ENCODE measurements around the gene PTRH2. TPM values are rescaled to one million over a fixed set of nuclear protein-coding genes. Genes with fewer than 3 reads are reported as not detected.

PTRH2 gene
- total RNA-seq, 1 experiment from 2014 or later: 40.8 TPM

- Mint-ChIP-seq H3K27ac (peak overlapping the region; percentile 98 to 99 (median 99)), H3K36me3 (ENCODE audit: insufficient read depth in 1 of 3, low read depth in 3 of 3) (peaks cover 12 to 24% (median 15%) of the 10 kb centered on the region in 3 experiments), H3K9me3 (no peaks in the 10 kb centered on the region), H3K27me3 (ENCODE audit: low read depth) (no peaks in the 10 kb centered on the region; the same call in 1 of the 2 replicates), H3K4me1 (peaks cover 24 to 26% of the 10 kb centered on the region in 2 experiments), H3K4me3 (peak overlapping the region; percentile 97 to 98)
- Histone ChIP-seq H3K27ac (ENCODE audit: insufficient read length, low read depth, low read length) (peak overlapping the region; percentile 22), H3K27me3 (ENCODE audit: insufficient read depth, low read length) (no peaks in the 10 kb centered on the region), H4K20me1 (ENCODE audit: control insufficient read depth, insufficient read depth, insufficient read length) (no peaks in the 10 kb centered on the region), H4K91ac (ENCODE audit: insufficient read length, low read depth, low read length) (no peak overlapping the region), H3K18ac (ENCODE audit: insufficient read length, low read depth, low read length) (no peak overlapping the region), H2AFZ (ENCODE audit: low read length) (peak overlapping the region; percentile 35), H3K9ac (ENCODE audit: extremely low read depth, insufficient read length, low read length) (peak overlapping the region; percentile 90), H2BK120ac (ENCODE audit: low read depth, low read length, poor library complexity, severe bottlenecking) (no peak overlapping the region), H3K79me2 (ENCODE audit: insufficient read depth, low read length) (peaks cover 41% of the 10 kb centered on the region), H3K56ac (ENCODE audit: insufficient read length, low read depth, low read length) (no peak overlapping the region), H4K5ac (ENCODE audit: insufficient read length, low read depth, low read length) (no peak overlapping the region), H2AK5ac (ENCODE audit: insufficient read length, low read length) (no peak overlapping the region), H2BK20ac (ENCODE audit: low read depth, low read length, poor library complexity, severe bottlenecking) (no peak overlapping the region), H3K4me1 (ENCODE audit: insufficient read depth, low read length) (no peaks in the 10 kb centered on the region), H2BK12ac (ENCODE audit: insufficient read length, low read depth, low read length) (no peak overlapping the region), H3K4ac (ENCODE audit: low read depth, low read length) (no peak overlapping the region), H3K14ac (ENCODE audit: insufficient read depth, low read length) (peak overlapping the region; percentile 9; the same call in 1 of the 2 replicates), H4K8ac (replicated peaks; ENCODE audit: insufficient read length, low read depth, low read length) (no peak overlapping the region), H3K23ac (ENCODE audit: insufficient read length, low read depth, low read length) (no peak overlapping the region), H3T11ph (ENCODE audit: low read length) (no peak overlapping the region), H2BK15ac (ENCODE audit: low read depth, low read length) (no peak overlapping the region), H3K9me3 (ENCODE audit: control insufficient read depth, low read depth, low read length) (no peaks in the 10 kb centered on the region), H3K79me1 (ENCODE audit: insufficient read depth, low read depth, low read length, poor library complexity, severe bottlenecking) (peaks cover 3% of the 10 kb centered on the region), H2BK5ac (ENCODE audit: insufficient read length, low read length) (no peak overlapping the region), H3K4me2 (ENCODE audit: insufficient read depth, insufficient read length, low read length) (peak overlapping the region; percentile 93), H3K23me2 (ENCODE audit: insufficient read length, low read depth, low read length, poor library complexity, severe bottlenecking) (peaks cover 10% of the 10 kb centered on the region)
- WGBS (ENCODE audit: extremely low coverage, insufficient read length, low lambda C conversion rate): no CpG with 5 or more reads among the region's 15 CpGs
- no peak for DNase-seq
- TF ChIP-seq, protein P1, sequence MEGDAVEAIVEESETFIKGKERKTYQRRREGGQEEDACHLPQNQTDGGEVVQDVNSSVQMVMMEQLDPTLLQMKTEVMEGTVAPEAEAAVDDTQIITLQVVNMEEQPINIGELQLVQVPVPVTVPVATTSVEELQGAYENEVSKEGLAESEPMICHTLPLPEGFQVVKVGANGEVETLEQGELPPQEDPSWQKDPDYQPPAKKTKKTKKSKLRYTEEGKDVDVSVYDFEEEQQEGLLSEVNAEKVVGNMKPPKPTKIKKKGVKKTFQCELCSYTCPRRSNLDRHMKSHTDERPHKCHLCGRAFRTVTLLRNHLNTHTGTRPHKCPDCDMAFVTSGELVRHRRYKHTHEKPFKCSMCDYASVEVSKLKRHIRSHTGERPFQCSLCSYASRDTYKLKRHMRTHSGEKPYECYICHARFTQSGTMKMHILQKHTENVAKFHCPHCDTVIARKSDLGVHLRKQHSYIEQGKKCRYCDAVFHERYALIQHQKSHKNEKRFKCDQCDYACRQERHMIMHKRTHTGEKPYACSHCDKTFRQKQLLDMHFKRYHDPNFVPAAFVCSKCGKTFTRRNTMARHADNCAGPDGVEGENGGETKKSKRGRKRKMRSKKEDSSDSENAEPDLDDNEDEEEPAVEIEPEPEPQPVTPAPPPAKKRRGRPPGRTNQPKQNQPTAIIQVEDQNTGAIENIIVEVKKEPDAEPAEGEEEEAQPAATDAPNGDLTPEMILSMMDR (conservative IDR thresholded peaks at IDR 0.05): no peak
These were observed 771 bp upstream of the PTRH2 start for GRCh38 chr17:59707971-59708430.
